Stimulated activated naive CD4-positive, alpha-beta T cell treated with Interleukin-2 at 50 U/mL for 16 hours (primary cell): ENCODE results near the gene NUP210.
"Not testable (repeated sequence)": the region's sequence is repeated elsewhere in the genome, so short reads cannot be mapped to it uniquely, and the experiment has no call there.

Experiments
- DNase-seq: peaks from one replicate; lab custom pipeline; 2025; lab: John Stamatoyannopoulos, UW

The NUP210 gene

GRCh38 chr3:13406190-13406589, 13.9 kb downstream of the NUP210 start:
- DNase-seq: no peak

- no peak for DNase-seq
Observed at GRCh38 chr3:13405614-13406013, 14.5 kb downstream of the NUP210 start.

GRCh38 chr3:13404626-13405452, 15.3 kb downstream of the NUP210 start:
- no peak for DNase-seq

GRCh38 chr3:13403847-13404246, 16.3 kb downstream of the NUP210 start:
- DNase-seq: no peak

GRCh38 chr3:13403213-13403819, 16.8 kb downstream of the NUP210 start:
- DNase-seq: no peak

GRCh38 chr3:13401149-13401548, 19.0 kb downstream of the NUP210 start:
- DNase-seq: no peak

- DNase-seq: no peak
Observed at GRCh38 chr3:13400114-13400673, 19.9 kb downstream of the NUP210 start.

GRCh38 chr3:13399603-13400002, 20.5 kb downstream of the NUP210 start:
- DNase-seq: no peak

- no peak for DNase-seq
Observed at GRCh38 chr3:13397316-13397715, 22.8 kb downstream of the NUP210 start.

- DNase-seq: no peak
Observed at GRCh38 chr3:13394363-13394762, 25.8 kb downstream of the NUP210 start.

- no peak for DNase-seq
Observed at GRCh38 chr3:13393427-13394360, 26.4 kb downstream of the NUP210 start.

- peak; percentile 11 for DNase-seq
Observed at GRCh38 chr3:13391308-13391707, 28.8 kb downstream of the NUP210 start.

- DNase-seq: no peak
Observed at GRCh38 chr3:13389378-13389777, 30.7 kb downstream of the NUP210 start.

- DNase-seq: no peak
Observed at GRCh38 chr3:13388816-13389215, 31.3 kb downstream of the NUP210 start.

GRCh38 chr3:13385373-13385965, 34.7 kb downstream of the NUP210 start:
- no peak for DNase-seq

- no peak for DNase-seq
Observed at GRCh38 chr3:13380971-13381370, 39.2 kb downstream of the NUP210 start.

GRCh38 chr3:13379201-13379830, 40.8 kb downstream of the NUP210 start:
- no peak for DNase-seq

GRCh38 chr3:13378155-13378554, 42.0 kb downstream of the NUP210 start:
- DNase-seq: no peak

GRCh38 chr3:13377741-13378140, 42.4 kb downstream of the NUP210 start:
- DNase-seq: not testable (repeated sequence)

GRCh38 chr3:13377021-13377420, 43.1 kb downstream of the NUP210 start:
- no peak for DNase-seq

GRCh38 chr3:13376091-13376490, 44.0 kb downstream of the NUP210 start:
- no peak for DNase-seq
